GM18517 (cell line): ENCODE data around the gene GDF9.

Experiments
- ATAC-seq: cut with Tn5 transposase; IDR thresholded peaks from one replicate; pipeline ENCODE4 v1.9.1; 2021; ENCODE audit warnings: mild to moderate bottlenecking, moderate library complexity; ENCODE audit not compliant: unreplicated experiment

Gene GDF9, protein sequence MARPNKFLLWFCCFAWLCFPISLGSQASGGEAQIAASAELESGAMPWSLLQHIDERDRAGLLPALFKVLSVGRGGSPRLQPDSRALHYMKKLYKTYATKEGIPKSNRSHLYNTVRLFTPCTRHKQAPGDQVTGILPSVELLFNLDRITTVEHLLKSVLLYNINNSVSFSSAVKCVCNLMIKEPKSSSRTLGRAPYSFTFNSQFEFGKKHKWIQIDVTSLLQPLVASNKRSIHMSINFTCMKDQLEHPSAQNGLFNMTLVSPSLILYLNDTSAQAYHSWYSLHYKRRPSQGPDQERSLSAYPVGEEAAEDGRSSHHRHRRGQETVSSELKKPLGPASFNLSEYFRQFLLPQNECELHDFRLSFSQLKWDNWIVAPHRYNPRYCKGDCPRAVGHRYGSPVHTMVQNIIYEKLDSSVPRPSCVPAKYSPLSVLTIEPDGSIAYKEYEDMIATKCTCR

GRCh38 chr5:132866342-132867045 is at the start of gene GDF9, which contains the start of gene UQCRQ:
Gene GDF9 (minus strand): TSS chr5:132866469. CDS start chr5:132864533, 1,936 bp downstream.
Gene UQCRQ (plus strand): TSS chr5:132866642. CDS start chr5:132866882, 240 bp downstream.
- ATAC-seq: peak; percentile 97

DNA sequence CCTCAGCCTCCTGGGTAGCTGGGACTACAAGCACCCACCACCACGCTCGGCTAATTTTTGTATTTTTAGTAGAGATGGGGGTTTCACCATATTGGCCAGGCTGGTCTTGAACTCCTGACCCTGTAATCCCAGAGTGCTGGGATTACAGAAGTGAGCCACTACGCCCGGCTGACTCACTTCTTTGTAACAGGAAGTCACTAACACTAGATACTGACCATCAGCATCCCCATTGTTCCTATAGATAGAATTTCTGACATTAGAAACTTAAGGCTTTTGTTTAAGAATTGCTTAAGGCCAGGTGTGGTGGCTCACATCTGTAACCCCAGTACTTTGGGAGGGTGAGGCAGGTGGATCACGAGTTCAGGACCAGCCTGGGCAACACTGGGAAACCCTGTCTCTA is 49.4 kb upstream of the GDF9 start:
- no peak for ATAC-seq

DNA sequence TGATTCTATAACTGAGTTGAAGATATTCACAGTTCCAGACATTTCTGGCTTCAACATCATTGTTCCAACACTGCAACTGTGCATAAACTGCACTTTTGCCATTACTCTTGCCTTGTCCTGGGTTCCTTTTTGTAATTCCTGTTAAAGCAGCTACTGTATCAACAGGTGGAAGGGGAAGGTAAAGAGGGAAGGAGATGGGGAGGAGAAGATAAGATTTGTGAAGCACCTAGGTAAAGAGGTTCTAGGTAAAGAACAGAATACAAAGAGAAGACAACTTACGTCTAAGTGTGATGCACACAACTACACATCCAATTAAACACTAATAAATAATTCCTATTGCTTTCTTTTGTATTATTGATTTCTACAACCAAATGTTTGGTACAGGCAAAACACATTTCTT is 43.4 kb upstream of the GDF9 start:
- no peak for ATAC-seq

- ATAC-seq: no peak
Measured at GRCh38 chr5:132907161-132907560, 40.9 kb upstream of the GDF9 start.

GRCh38 chr5:132905938-132906337 is 39.7 kb upstream of the GDF9 start:
- ATAC-seq: no peak

DNA sequence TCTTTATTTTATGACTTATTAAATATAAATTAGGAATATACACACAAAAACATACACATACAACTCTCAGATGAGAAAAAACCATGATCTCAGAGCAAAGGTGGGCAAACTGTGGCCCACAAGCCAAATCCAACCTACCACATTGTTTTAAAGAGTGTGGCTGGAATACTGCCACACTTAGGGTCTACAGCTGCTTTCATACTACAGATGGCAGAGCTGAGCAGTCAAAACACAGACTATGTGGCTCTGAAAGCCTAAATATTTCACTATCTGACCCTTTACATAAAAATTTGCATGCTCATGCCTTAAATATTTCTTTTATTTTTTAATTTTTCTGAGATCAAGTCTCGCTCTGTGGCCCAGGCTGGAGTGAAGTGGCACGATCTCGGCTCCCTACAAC is 35.5 kb upstream of the GDF9 start:
- ATAC-seq: no peak

GRCh38 chr5:132901036-132901435 is 34.8 kb upstream of the GDF9 start:
- ATAC-seq: no peak

DNA sequence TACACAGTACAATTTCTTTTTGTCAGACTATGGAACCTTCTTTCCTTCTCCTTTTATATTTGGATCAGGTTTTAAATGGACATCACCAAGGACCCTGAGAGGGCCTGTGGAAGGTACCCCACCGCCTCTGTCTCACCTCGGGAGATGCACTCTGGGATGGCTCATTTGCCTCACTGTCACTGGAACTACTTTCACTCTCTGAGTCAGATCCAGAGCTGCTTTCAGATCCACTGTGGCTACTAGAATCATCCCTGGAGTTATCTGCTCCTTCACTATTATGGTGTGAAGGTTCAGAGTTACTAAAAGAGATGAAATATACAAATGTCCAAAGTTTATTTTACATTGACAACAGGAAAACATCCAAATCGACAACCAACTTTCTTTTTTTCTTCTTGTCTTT is 31.8 kb upstream of the GDF9 start:
- ATAC-seq: no peak

DNA sequence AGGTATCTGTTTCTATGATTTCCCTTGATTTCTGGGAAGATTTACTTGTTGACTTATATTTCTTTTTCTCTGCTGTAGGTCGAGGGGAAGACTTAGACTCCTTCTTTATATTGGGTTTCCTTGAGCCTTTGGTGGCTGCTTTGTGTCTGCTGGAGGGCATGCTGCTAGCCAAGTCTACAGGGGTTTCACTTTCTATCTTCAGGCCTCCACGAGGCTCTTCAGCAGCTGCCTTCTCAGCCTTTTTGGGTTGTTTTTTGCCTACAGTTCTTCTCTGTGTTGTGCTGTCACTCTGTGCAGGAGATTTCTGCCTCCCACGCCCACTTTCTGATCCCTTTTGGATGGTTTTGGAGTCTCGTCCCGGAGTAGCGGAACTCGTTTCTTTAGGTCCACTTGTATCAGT is 30.4 kb upstream of the GDF9 start:
- no peak for ATAC-seq

DNA sequence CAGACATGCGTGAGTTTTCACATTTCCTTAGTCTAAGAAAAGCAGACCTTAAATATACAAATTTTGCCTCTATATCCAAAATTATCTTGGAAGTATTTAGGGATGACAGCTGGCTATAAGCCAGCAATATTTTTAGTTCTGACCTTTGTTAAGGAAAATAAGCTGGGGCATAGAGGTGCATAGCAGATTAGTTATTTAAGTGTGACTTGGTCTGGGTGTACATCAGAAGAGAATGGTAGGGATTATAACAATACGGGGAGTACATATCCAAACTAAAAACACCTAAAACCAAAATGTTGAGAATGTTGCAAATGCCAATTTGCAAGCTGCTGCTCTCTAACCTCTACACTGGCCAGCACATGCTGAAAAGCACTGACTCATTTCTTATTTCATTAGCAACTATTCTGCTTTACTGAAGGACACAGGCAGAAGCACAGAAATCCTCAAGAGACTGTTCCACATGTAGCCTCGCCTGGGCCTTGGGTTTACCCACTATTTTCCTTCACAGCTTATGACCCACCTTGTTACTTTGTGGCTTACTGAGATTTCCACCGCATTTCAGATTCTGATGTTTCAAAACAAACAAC is 29.5 kb upstream of the GDF9 start:
- no peak for ATAC-seq

DNA sequence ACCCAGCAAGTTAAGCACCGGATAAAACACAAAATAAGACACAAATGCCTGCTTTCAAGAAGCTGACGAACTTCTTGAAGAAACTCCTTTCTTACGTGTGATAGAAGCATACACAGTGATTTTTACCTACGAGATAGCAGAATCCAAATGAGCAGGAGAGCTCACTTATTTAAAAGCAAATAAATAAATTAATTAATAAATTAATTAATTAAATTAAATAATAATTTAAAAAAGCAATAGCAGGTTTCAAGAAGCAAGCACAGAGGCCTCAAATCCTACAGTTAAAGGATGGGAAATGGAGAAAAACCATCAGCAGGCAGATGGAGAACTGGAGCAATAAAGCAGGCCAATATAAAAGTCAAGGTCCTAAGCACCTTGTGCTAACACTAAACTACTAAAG is 24.5 kb upstream of the GDF9 start:
- ATAC-seq: no peak

DNA sequence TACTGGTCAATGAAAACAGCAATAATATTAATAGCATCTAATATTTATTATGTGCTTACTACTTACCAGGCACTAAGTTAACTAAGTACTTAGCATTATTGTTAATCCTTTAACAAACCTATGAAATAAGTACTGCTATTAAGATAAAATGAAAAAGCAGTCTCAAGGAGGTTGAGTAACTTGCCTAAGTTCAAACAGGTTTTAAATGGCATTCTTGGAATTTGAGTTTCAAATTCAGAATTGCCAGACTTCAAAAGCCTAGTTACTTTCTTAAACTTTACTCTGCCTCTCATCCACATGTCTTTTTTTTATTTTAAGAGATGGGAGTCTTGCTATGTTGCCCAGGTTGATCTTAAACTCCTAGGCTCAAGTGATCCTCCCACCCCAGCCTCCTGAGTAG is 23.2 kb upstream of the GDF9 start:
- ATAC-seq: no peak

DNA sequence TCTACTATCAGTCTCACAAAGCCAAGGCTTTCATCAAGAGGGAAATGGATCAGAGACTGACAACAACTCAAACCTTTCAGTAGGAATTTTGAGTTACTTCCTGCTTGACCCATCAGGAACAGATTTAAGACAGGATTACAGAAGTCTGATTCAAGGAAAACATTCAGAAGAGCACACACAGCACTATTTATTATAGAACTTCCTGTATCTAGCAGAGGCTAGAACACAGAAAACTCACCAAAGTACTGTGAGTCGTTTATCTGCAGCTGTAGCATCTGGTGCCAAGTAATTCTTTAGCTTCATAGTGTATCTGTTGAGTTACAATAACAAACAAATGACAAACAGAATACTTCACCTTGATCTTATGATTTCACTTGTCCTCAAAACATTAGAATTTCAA is 21.0 kb upstream of the GDF9 start:
- no peak for ATAC-seq

DNA sequence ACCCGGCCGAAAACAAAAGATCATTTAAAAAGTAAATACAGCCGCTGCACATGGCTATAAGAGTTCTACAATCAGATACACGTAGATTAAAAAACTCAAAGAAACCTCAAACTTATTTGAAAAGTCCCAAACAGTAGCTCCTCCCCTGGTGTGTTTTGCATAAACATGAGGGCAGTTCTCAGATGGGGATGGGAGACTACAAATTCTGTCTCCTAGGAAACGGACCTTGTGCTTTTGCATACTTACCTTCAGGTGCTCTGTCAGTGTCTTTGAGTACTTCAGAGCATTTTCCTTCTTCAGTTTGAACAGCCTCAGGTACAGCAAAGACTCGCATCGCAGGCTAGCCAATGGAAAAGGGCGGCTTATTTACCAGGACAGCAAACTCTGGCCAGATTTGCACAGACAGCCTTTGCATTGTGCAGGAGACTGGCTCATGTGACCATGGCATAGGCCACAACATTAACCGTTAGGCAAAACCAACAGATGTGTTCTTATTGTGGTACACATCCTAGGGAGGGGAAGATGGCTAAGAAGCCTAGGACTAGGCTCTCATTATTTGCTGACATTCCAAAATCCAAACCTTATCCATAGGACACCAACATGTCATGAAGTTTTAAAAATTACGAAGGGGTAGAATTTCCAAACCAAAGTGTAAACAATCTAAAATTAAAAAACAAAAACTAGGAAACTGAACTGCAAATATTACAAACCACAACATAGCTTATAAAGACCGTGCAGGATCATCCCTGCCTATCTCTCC is 20.0 kb upstream of the GDF9 start:
- ATAC-seq: no peak

GRCh38 chr5:132884548-132884947 is 18.3 kb upstream of the GDF9 start:
- no peak for ATAC-seq

- ATAC-seq: peak; percentile 59
Measured at GRCh38 chr5:132883261-132883834, 17.1 kb upstream of the GDF9 start.

DNA sequence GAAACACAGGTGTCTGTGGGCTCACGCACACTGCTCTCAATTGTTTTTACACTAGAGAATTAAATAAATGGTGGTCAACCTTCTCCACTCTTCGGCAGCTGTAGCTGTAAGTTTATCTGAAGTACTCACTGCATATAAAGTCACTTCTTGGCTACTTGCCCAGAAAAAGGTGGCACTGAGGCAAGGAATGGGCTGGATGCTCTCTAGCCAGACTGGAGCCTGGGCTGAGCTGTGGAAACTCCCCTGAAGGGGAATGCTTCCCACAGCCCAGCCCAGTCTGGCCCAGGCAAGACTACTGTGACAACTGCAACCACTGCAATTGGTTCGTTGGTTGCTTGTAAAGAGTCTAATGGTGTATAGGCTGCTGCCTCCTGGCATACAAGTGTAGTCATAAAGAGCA is 11.7 kb upstream of the GDF9 start:
- no peak for ATAC-seq

DNA sequence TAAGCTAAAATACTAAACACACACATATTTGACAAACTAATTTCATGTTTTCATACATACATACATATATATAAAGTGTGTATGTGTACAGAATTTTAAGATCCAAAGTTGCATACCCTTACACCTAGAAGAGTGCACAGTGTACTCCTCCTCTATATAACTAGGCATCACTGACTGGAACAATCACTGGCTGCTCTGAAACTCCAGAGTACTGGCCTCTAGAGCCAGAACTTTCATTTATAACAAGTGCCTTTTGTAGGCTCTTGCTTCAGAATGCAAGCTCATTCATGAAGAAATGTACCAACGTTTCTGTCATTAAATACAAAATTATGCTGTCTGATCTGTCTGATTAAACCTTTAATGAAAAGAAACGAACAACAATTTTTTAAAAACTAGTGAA is 11.2 kb upstream of the GDF9 start:
- ATAC-seq: no peak

DNA sequence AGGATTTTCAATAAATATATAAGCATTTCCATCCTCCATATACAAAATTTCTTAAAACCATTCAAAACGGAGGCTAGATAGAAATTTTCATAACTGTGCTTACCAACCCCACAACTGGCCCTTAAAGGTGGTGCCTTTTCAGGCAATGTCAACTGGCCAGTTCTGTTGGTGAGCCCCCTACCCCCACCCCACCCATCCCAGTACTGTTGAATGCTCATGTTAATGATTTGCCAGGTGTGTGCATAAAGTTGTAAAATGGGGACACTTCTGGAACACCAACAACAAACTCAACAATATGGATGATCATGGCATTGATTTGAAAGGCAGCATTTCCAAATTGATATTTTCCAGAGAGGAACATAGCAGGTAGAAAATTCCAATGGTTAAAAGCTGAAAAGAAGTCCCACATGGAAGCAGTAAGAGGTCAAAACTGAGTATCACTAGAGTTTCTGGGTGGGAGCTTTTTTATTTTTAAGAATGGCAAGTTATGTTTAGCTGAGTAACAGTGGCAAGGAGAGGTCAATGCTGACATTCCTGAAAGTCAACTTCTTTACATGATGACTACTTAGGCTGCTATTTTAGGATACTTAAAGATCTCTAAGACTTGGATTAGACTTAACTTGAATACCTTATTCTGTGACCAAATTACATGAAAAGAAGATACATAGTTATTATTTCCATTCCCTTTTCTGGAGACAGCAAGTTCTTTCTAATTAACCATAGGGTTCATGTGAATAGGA is 9.9 kb upstream of the GDF9 start:
- no peak for ATAC-seq

DNA sequence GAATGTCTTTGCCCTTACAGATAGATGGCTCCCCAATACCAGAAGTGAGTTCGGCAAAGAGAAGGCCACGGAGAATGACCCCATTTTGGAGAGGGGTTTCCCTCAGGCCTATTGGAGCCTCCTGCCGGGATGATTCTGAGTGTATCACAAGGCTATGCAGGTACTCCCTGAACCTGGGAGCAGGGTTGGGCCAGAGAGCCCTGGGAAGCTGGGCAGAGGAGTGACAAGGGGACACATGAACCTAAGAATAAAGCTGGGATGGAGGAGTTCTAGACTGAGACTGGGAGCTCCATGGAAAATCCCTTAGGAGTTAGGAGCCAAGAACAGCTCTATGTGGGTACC is 7.6 kb upstream of the GDF9 start:
- ATAC-seq: no peak
